ENCODE results near the gene PLA2G2A. TPM values are rescaled to one million over a fixed set of nuclear protein-coding genes. Genes with fewer than 3 reads are reported as not detected.

Gene PLA2G2A
- total and polyA plus RNA-seq, 11 donors = 2.8 to 539 (median 26.5) TPM

DNA sequence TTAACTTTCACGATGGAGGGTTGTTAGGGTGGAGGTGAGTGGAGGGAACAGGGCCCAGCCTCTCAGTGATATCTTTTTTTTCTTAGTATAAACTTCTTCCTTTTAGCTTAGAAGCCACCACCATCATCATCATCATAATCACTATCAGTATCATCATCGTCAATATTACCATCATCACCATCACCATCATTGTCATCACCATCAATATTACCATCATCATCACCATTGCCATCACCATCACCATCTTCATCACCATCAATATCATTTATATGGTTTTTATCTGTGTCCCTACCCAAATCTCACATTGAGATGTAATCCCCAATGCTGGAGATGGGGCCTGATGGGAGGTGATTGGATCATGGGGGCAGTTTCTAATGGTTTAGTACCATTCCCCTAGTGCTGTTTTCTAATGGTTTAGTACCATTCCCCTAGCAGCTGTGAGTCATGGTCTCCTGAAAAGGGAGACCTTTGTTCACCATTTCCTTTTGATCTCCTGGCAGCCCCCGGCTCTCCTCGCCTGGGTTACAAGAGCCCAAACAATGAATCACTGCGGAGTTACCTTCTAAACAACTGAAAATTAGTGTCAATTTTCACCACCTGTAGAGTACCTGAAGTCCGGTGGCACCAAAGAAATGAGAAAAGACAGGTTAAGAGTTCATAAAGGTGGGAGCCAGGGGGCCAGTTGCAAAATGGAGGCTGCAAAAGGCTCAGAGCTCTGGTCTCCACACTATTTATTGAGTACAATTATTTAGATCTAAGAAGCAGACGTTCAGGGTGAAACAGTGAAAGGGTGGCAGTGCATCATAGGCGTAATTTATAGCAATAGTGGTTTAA lies 52.9 kb downstream of the PLA2G2A start:
- intact Hi-C loops (cut with DNase I) = no loop called here
- 67 to 75% (median 68%) methylated on average over 8 of the region's 8 CpGs for WGBS, 4 donors
- DNase-seq (no peak), ATAC-seq (no peak)
- H3K9me3 ChIP-seq = peaks cover 0 to 11% (median 3%) of the 10 kb centered on the region in 12 donors
- peaks cover 0 to 8% (median 0%) of the 10 kb centered on the region in 9 donors for H3K27me3 ChIP-seq
- no peaks in the 10 kb centered on the region for H3K36me3 ChIP-seq
- H3K4me1 ChIP-seq = no peaks in the 10 kb centered on the region
- no peak overlapping the region for H3K4me3 ChIP-seq
- TF ChIP-seq POLR2A (IDR thresholded peaks at IDR 0.05) (no peak), CTCF (IDR thresholded peaks at IDR 0.05) (no peak)
- H3K27ac ChIP-seq = no peak overlapping the region

Other genes with a start within 250 kb of the PLA2G2A start
- 10 to 100 TPM in 4 of 9 donors, 1 to 10 TPM in 5; 6.3 to 14.3 (median 9.6) TPM for gene TMCO4, start 179.7 kb downstream of the PLA2G2A start, total RNA-seq
- 1 to 10 TPM; 6.4 to 7.6 TPM for gene TMCO4, start 179.7 kb downstream of the PLA2G2A start, polyA plus RNA-seq
- gene RNF186, start 164.3 kb downstream of the PLA2G2A start, total RNA-seq = not detected
- not detected for gene RNF186, start 164.3 kb downstream of the PLA2G2A start, polyA plus RNA-seq
- 1 to 10 TPM; 1.8 to 6.3 (median 4.2) TPM for gene OTUD3, start 97.2 kb downstream of the PLA2G2A start, total RNA-seq
- gene OTUD3, start 97.2 kb downstream of the PLA2G2A start, polyA plus RNA-seq = 1 to 10 TPM; 2.3 to 2.8 TPM
- not detected for gene PLA2G2E, start 56.0 kb downstream of the PLA2G2A start, total RNA-seq
- not detected for gene PLA2G2E, start 56.0 kb downstream of the PLA2G2A start, polyA plus RNA-seq
- 10 to 100 TPM; 31.9 to 80.3 (median 43.9) TPM for gene PLA2G5, start 90.6 kb upstream of the PLA2G2A start, total RNA-seq
- 100 to 1,000 TPM in 1 of 2 donors, 10 to 100 TPM in 1; 25.6 to 102 TPM for gene PLA2G5, start 90.6 kb upstream of the PLA2G2A start, polyA plus RNA-seq
- gene PLA2G2D, start 139.9 kb upstream of the PLA2G2A start, total RNA-seq = 1 to 10 TPM in 1 of 9 donors, under 1 TPM in 1, not detected in 7; 0.85 to 5.4 TPM
- not detected for gene PLA2G2D, start 139.9 kb upstream of the PLA2G2A start, polyA plus RNA-seq
- not detected for gene PLA2G2F, start 159.7 kb upstream of the PLA2G2A start, total RNA-seq
- gene PLA2G2F, start 159.7 kb upstream of the PLA2G2A start, polyA plus RNA-seq = not detected
- gene UBXN10, start 206.5 kb upstream of the PLA2G2A start, total RNA-seq = 1 to 10 TPM in 6 of 9 donors, under 1 TPM in 3; 0.68 to 2.6 (median 1.2) TPM
- gene UBXN10, start 206.5 kb upstream of the PLA2G2A start, polyA plus RNA-seq = under 1 TPM; 0.14 to 0.53 TPM
- gene PLA2G2C, start 206.9 kb upstream of the PLA2G2A start, total RNA-seq = under 1 TPM in 1 of 9 donors, not detected in 8; 0.16 TPM
- gene PLA2G2C, start 206.9 kb upstream of the PLA2G2A start, polyA plus RNA-seq = not detected